IMR-90 (cell line): Measurements from ENCODE around the gene EME2. TPM values are rescaled to one million over a fixed set of nuclear protein-coding genes. Genes with fewer than 3 reads are reported as not detected.

Experiments
- ATAC-seq: fragments of 200-7000 bp; cut with Tn5 transposase; 2 replicates; pipeline ENCODE4 v1.9.1; 2020; ENCODE audit warnings: low read depth, mild to moderate bottlenecking, moderate library complexity
- BruUV-seq: library from RNA; stranded (reverse); fragments of 400-500 nt; replicated peaks from 2 replicates; lab custom pipeline; 2021; lab: Mats Ljungman, UMichigan
- CTCF ChIA-PET: fragments of 300-600 bp; formaldehyde crosslinking; extraction: SDS; loops from one replicate; lab custom pipeline; 2021; ENCODE audit warnings: antibody characterized with exemption; lab: Yijun Ruan, JAX
- POLR2A ChIA-PET: fragments of 300-600 bp; sonication (Branson Sonifier 250); formaldehyde crosslinking; loops from one replicate; lab custom pipeline; 2022; ENCODE audit warnings: antibody characterized with exemption; ENCODE audit not compliant: unreplicated experiment; lab: Charles Lee
- DNase-seq: peaks from one replicate; pipeline ENCODE4 v3.0.0; 2013
- H2AFZ ChIP-seq: replicated peaks from 2 replicates; pipeline ENCODE3; 2013; ENCODE audit warnings: low read length, mild to moderate bottlenecking; ENCODE audit not compliant: poor library complexity
- H2AK5ac ChIP-seq: 2 replicates; pipeline ENCODE4 v1.6.1; 2013; ENCODE audit warnings: low read depth, low read length, inconsistent platforms
- H2AK9ac ChIP-seq: replicated peaks from 2 replicates; pipeline ENCODE3; 2013; ENCODE audit warnings: mild to moderate bottlenecking, low read depth, low read length, moderate library complexity; ENCODE audit not compliant: poor library complexity
- H2BK120ac ChIP-seq: 2 replicates; pipeline ENCODE4 v1.6.1; 2013; ENCODE audit warnings: low read depth, low read length, inconsistent platforms
- H2BK15ac ChIP-seq: 3 replicates; pipeline ENCODE4 v1.6.1; 2013; ENCODE audit warnings: low read depth, low read length, inconsistent platforms
- H2BK20ac ChIP-seq: 2 replicates; pipeline ENCODE4 v1.6.1; 2013; ENCODE audit warnings: low read depth, mild to moderate bottlenecking, inconsistent platforms, low read length, moderate library complexity
- H2BK5ac ChIP-seq: 2 replicates; pipeline ENCODE4 v1.6.1; 2013; ENCODE audit warnings: mild to moderate bottlenecking, low read depth, low read length, inconsistent platforms; ENCODE audit not compliant: poor library complexity, severe bottlenecking
- H3K14ac ChIP-seq: replicated peaks from 2 replicates; pipeline ENCODE4 v1.6.1; 2013; ENCODE audit warnings: low read depth, low read length, inconsistent platforms
- H3K18ac ChIP-seq: 2 replicates; pipeline ENCODE4 v1.6.1; 2013; ENCODE audit warnings: low read depth, low read length, control low read depth
- H3K23ac ChIP-seq: 2 replicates; pipeline ENCODE4 v1.6.1; 2013; ENCODE audit warnings: low read depth, low read length, inconsistent platforms
- H3K27ac ChIP-seq: 2 replicates; pipeline ENCODE4 v1.5.1; 2013; ENCODE audit warnings: mild to moderate bottlenecking, control low read depth, low read length; ENCODE audit not compliant: insufficient read depth
- H3K27me3 ChIP-seq: 2 replicates; pipeline ENCODE4 v1.6.1; 2013; ENCODE audit warnings: low read length; ENCODE audit not compliant: control insufficient read depth, insufficient read depth
- H3K36me3 ChIP-seq: 2 replicates; pipeline ENCODE4 v1.6.1; 2013; ENCODE audit warnings: low read length, mixed read lengths; ENCODE audit not compliant: control insufficient read depth, insufficient read depth
- H3K4ac ChIP-seq: 2 replicates; pipeline ENCODE4 v1.6.1; 2013; ENCODE audit warnings: low read depth, low read length, inconsistent platforms
- H3K4me1 ChIP-seq: 2 replicates; pipeline ENCODE4 v1.6.1; 2013; ENCODE audit warnings: low read length, mixed read lengths; ENCODE audit not compliant: control insufficient read depth, insufficient read depth
- H3K4me2 ChIP-seq: 2 replicates; pipeline ENCODE4 v1.6.1; 2013; ENCODE audit warnings: low read depth, mild to moderate bottlenecking, control low read depth, low read length, moderate library complexity
- H3K4me3 ChIP-seq: 2 replicates; pipeline ENCODE4 v1.5.1; 2013; ENCODE audit warnings: low read depth, mild to moderate bottlenecking, control low read depth, low read length, moderate library complexity; ENCODE audit not compliant: insufficient read depth
- H3K56ac ChIP-seq: 2 replicates; pipeline ENCODE4 v1.6.1; 2013; ENCODE audit warnings: low read length, inconsistent platforms; ENCODE audit not compliant: insufficient read depth; ENCODE audit errors: extremely low read depth
- H3K79me1 ChIP-seq, 2 experiments: 2 replicates each; pipeline ENCODE4 v1.6.1; 2013; ENCODE audit warnings: low read length in 2 of 2, inconsistent platforms in 1 of 2, low read depth in 1 of 2
- H3K9ac ChIP-seq: 2 replicates; pipeline ENCODE4 v1.6.1; 2013; ENCODE audit warnings: low read depth, low read length, control low read depth
- H3K9me1 ChIP-seq: 2 replicates; pipeline ENCODE4 v1.6.1; 2013; ENCODE audit warnings: low read length, inconsistent platforms; ENCODE audit not compliant: insufficient read depth
- H3K9me3 ChIP-seq: 2 replicates; pipeline ENCODE4 v1.6.1; 2013; ENCODE audit warnings: low read length; ENCODE audit not compliant: control insufficient read depth, insufficient read depth
- H4K20me1 ChIP-seq: 2 replicates; pipeline ENCODE4 v1.6.1; 2013; ENCODE audit warnings: low read length, inconsistent platforms; ENCODE audit not compliant: insufficient read depth
- H4K5ac ChIP-seq: 2 replicates; pipeline ENCODE4 v1.6.1; 2013; ENCODE audit warnings: mild to moderate bottlenecking, low read depth, low read length, control low read depth
- H4K8ac ChIP-seq, 2 experiments: 2 replicates each; pipeline ENCODE4 v1.6.1; 2013; ENCODE audit warnings: low read depth in 2 of 2, low read length in 2 of 2, control low read depth in 1 of 2, inconsistent platforms in 1 of 2
- H4K91ac ChIP-seq: 2 replicates; pipeline ENCODE4 v1.6.1; 2013; ENCODE audit warnings: low read depth, low read length, inconsistent platforms; ENCODE audit not compliant: insufficient read depth
- BHLHE40 ChIP-seq: fragments of 150-350 bp; IDR thresholded peaks from 2 replicates; pipeline ENCODE4 v1.6.1; 2016; ENCODE audit warnings: mild to moderate bottlenecking, low read depth, low read length
- CEBPB ChIP-seq: IDR thresholded peaks from 2 replicates; pipeline ENCODE4 v1.6.1; 2012; ENCODE audit warnings: low read depth, low read length, improper control_type of control experiment
- CTCF ChIP-seq: conservative IDR thresholded peaks from 2 replicates; pipeline ENCODE4 v1.5.1; 2012; ENCODE audit warnings: mild to moderate bottlenecking, low read depth, low read length, improper control_type of control experiment
- RAD21 ChIP-seq: IDR thresholded peaks from 2 replicates; pipeline ENCODE4 v1.6.1; 2012; ENCODE audit warnings: low read length, improper control_type of control experiment
- RFX5 ChIP-seq: IDR thresholded peaks from 2 replicates; pipeline ENCODE4 v1.8.0; 2012; ENCODE audit warnings: low read depth, mild to moderate bottlenecking, low read length, moderate library complexity
- SMC3 ChIP-seq: fragments of 150-350 bp; IDR thresholded peaks from 2 replicates; pipeline ENCODE4 v1.6.1; 2016; ENCODE audit warnings: low read depth, mild to moderate bottlenecking, antibody characterized with exemption, low read length, moderate library complexity
- WGBS, 2 experiments: methylation state at CpG; one replicate each; pipeline versions ENCODE4 v1.1.5 to v1.1.7; 2013; ENCODE audit warnings: missing lambda C conversion rate in 2 of 2; ENCODE audit not compliant: insufficient read length in 1 of 2; ENCODE audit errors: extremely low coverage in 2 of 2; 5-methylcytosine and 5-hydroxymethylcytosine counted together
- dilution Hi-C: fragments of 300-500 bp; cut with HindIII; formaldehyde crosslinking; loops from one replicate; pipeline ENCODE4 v1.14.3; 2018; ENCODE audit warnings: low sequenced_read_pairs; ENCODE audit not compliant: unreplicated experiment
- in situ Hi-C: fragments of 300-500 bp; cut with MboI; formaldehyde crosslinking; loops from 3 replicates; pipeline ENCODE4 v1.14.3; 2019; ENCODE audit warnings: low sequenced_read_pairs, inconsistent platforms, mixed read lengths
- intact Hi-C: fragments of 100-400 bp; cut with micrococcal nuclease; formaldehyde crosslinking; loops from 2 replicates; pipeline ENCODE4 v1.10.0; 2022
- polyA plus RNA-seq, 3 experiments: library from polyadenylated mRNA; depleted of rRNA; stranded (reverse); fragments of >200 nt; gene quantifications; 2 replicates each; pipeline ENCODE4 v1.2.3, GENCODE V29; 2012; ENCODE audit warnings: low replicate concordance in 1 of 3
- total RNA-seq: library from RNA; depleted of rRNA; stranded (reverse); fragments of >200 nt; gene quantifications from 2 replicates; pipeline ENCODE4 v1.2.3, GENCODE V29; 2012
- TF ChIP-seq, protein P1 (sequence below): fragments of 150-350 bp; IDR thresholded peaks from 2 replicates; pipeline ENCODE4 v1.6.1; 2017; ENCODE audit warnings: mild to moderate bottlenecking, antibody characterized with exemption, low read length, low read depth

EME2 gene
- total and polyA plus RNA-seq, 2 of the 4 experiments (the other 2 are of a cell fraction) = 1.3 to 9.6 TPM

DNA sequence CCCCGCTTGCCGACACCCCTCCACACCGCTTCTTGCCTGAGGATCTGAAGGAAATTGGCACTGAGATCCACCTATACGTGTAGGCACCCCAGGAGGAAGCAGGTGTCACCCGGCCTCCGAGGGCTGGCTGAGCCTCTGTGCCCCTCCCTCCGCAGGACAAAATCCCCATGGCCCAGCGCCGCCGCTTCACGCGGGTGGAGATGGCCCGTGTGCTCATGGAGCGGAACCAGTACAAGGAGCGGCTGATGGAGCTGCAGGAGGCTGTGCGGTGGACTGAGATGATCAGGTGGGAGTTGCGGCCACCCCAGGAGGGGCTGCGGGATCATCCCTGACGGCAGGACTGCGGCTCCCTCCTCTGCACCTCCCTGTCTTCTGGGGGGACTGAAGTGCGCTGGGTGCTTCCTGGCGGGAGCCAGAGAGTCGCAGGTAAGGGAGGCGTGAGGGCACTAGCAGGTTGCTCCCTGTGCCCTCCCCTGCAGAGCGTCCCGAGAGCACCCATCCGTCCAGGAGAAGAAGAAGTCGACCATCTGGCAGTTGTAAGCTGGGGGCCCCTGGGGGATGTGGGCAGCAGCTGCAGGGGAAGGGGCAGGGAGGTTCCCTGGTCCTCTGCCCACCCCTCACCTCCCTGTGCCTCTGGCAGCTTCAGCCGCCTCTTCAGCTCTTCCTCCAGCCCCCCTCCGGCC is 10.3 kb upstream of the EME2 start:
- Histone ChIP-seq H2BK5ac (no peak overlapping the region), H4K8ac (no peak overlapping the region), H3K27me3 (no peaks in the 10 kb centered on the region), H3K4me1 (no peaks in the 10 kb centered on the region), H3K9ac (no peak overlapping the region), H4K5ac (no peak overlapping the region), H3K14ac (no peak overlapping the region), H2BK20ac (no peak overlapping the region), H3K4ac (no peak overlapping the region), H3K23ac (no peak overlapping the region), H3K18ac (no peak overlapping the region), H2BK15ac (no peak overlapping the region), H3K9me1 (no peaks in the 10 kb centered on the region), H3K56ac (no peak overlapping the region), H3K9me3 (no peaks in the 10 kb centered on the region), H3K79me1 (no peaks in the 10 kb centered on the region), H4K91ac (no peak overlapping the region), H2AK9ac (peak overlapping the region; percentile 9), H4K20me1 (no peaks in the 10 kb centered on the region; the same call in 1 of the 2 replicates), H3K4me2 (no peak overlapping the region), H2AFZ (no peak overlapping the region), H3K27ac (no peak overlapping the region), H2BK120ac (no peak overlapping the region), H3K36me3 (peaks cover 82% of the 10 kb centered on the region), H3K4me3 (no peak overlapping the region), H2AK5ac (no peak overlapping the region)
- TF ChIP-seq, protein P1, sequence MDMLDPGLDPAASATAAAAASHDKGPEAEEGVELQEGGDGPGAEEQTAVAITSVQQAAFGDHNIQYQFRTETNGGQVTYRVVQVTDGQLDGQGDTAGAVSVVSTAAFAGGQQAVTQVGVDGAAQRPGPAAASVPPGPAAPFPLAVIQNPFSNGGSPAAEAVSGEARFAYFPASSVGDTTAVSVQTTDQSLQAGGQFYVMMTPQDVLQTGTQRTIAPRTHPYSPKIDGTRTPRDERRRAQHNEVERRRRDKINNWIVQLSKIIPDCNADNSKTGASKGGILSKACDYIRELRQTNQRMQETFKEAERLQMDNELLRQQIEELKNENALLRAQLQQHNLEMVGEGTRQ = no peak
- no peak for TF ChIP-seq BHLHE40
- no peak for TF ChIP-seq CEBPB
- TF ChIP-seq RFX5 = no peak
- no peak for TF ChIP-seq RAD21
- no peak for TF ChIP-seq SMC3
- TF ChIP-seq CTCF = no peak
- no TSS peak for BruUV-seq
- dilution Hi-C loops (no loop called here), in situ Hi-C loops (loop anchor here (5.0 kb wide), 1 partner anchor 50 kb away; no protein-coding TSS in a partner anchor), intact Hi-C loops (no loop called here)
- WGBS, 2 experiments = 100% methylated on average over 9 of the region's 30 CpGs; no CpG with 5 or more reads in 1 of the 2 experiments
- POLR2A ChIA-PET = no interaction called here
- DNase-seq (no peak), ATAC-seq (no peak)
- CTCF ChIA-PET = no interaction called here
